Neural crest cell (in vitro differentiated cells): ENCODE data around the gene LRRC2. TPM values are rescaled to one million over a fixed set of nuclear protein-coding genes. Genes with fewer than 3 reads are reported as not detected.
"Not testable (repeated sequence)": the region's sequence is repeated elsewhere in the genome, so short reads cannot be mapped to it uniquely, and the experiment has no call there.

Source experiments
- DNase-seq: peaks from one replicate; pipeline ENCODE4 v3.0.0; 2021; ENCODE audit warnings: low read depth, mixed read lengths, low spot score
- H3K27ac Mint-ChIP-seq: one replicate; pipeline ENCODE4 v1.8.0; 2021; ENCODE audit warnings: mild to moderate bottlenecking, mixed read lengths; ENCODE audit not compliant: unreplicated experiment
- H3K27me3 Mint-ChIP-seq: 2 replicates; pipeline ENCODE4 v1.8.0; 2021; ENCODE audit warnings: low read depth, mild to moderate bottlenecking, mixed read lengths
- H3K36me3 Mint-ChIP-seq: 2 replicates; pipeline ENCODE4 v1.8.0; 2021; ENCODE audit warnings: low read depth, mild to moderate bottlenecking, mixed read lengths
- H3K4me1 Mint-ChIP-seq: 2 replicates; pipeline ENCODE4 v1.8.0; 2021; ENCODE audit warnings: mixed read lengths
- H3K4me3 Mint-ChIP-seq: one replicate; pipeline ENCODE4 v1.8.0; 2021; ENCODE audit warnings: mild to moderate bottlenecking, mixed read lengths
- H3K9me3 Mint-ChIP-seq: 2 replicates; pipeline ENCODE4 v1.8.0; 2021; ENCODE audit warnings: mixed read lengths
- CTCF ChIP-seq: fragments of 200-600 bp; sonication (generic); conservative IDR thresholded peaks from 2 replicates; pipeline ENCODE4 v1.5.0; 2021; ENCODE audit warnings: antibody characterized with exemption, mild to moderate bottlenecking
- total RNA-seq: library from RNA; stranded (reverse); gene quantifications from 2 replicates; pipeline ENCODE4 v1.2.1, GENCODE V29; 2021

The LRRC2 gene
- total RNA-seq, 1 donor from 2014 or later, result 0.12 TPM

- Mint-ChIP-seq H3K4me1 (no peaks in the 10 kb centered on the region), H3K9me3 (no peaks in the 10 kb centered on the region), H3K27ac (no peak overlapping the region), H3K36me3 (no peaks in the 10 kb centered on the region), H3K27me3 (no peaks in the 10 kb centered on the region), H3K4me3 (no peak overlapping the region)
- DNase-seq, result no peak
- TF ChIP-seq CTCF, result no peak
Observed at GRCh38 chr3:46599590-46599989, 33.5 kb upstream of the LRRC2 start.

GRCh38 chr3:46595819-46596314 lies 29.8 kb upstream of the LRRC2 start:
- no peak for DNase-seq
- Mint-ChIP-seq H3K4me1 (peaks cover 5% of the 10 kb centered on the region), H3K27me3 (peaks cover 2% of the 10 kb centered on the region), H3K36me3 (no peaks in the 10 kb centered on the region), H3K27ac (no peak overlapping the region), H3K4me3 (no peak overlapping the region), H3K9me3 (peaks cover 7% of the 10 kb centered on the region)
- no peak for TF ChIP-seq CTCF

DNA sequence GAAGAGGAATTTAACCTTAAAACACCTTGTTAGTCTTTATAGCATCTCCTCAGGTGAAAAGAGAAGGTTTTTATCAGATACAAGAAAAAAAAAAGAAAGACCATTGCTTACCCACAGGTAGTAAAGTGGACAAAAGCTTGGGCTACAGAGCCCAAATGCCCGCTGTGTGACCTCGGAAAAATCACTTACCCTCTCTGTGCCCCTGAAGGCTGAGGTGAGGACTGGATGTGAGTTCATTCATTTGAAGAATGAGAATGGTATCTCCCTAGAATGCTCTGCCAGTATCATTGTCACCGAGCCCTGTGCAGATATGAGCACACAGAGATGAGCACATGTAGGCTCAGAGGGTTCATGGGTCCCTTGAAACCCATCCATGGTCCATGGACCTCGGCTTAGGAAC lies 28.6 kb upstream of the LRRC2 start:
- no peak overlapping the region for H3K27ac Mint-ChIP-seq
- H3K27me3 Mint-ChIP-seq, result peaks cover 2% of the 10 kb centered on the region
- H3K9me3 Mint-ChIP-seq, result peaks cover 7% of the 10 kb centered on the region
- H3K4me3 Mint-ChIP-seq, result no peak overlapping the region
- no peak for TF ChIP-seq CTCF
- DNase-seq, result no peak
- H3K36me3 Mint-ChIP-seq, result no peaks in the 10 kb centered on the region
- H3K4me1 Mint-ChIP-seq, result peaks cover 5% of the 10 kb centered on the region

DNA sequence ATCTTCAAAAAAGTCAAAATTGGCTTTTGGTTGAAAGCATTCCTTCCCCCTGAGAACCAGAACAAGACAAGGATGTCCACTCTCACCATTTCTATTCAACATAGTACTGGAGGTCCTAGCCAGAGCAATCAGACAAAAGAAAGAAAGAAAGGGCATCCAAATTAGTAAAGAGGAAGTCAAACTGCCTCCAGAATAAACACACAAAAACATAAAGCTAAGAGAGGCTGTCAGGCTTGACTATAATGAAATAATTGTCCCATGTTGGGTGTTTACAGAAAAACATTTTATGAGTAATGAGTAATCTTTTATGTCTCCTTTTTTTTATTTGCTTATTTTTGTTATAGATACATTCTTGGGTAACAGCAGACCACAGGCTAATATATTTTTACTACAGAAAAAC lies 27.9 kb upstream of the LRRC2 start:
- H3K4me1 Mint-ChIP-seq, result peaks cover 5% of the 10 kb centered on the region
- H3K4me3 Mint-ChIP-seq, result no peak overlapping the region
- no peak for TF ChIP-seq CTCF
- H3K36me3 Mint-ChIP-seq, result no peaks in the 10 kb centered on the region
- H3K9me3 Mint-ChIP-seq, result peaks cover 7% of the 10 kb centered on the region
- no peak overlapping the region for H3K27ac Mint-ChIP-seq
- peaks cover 2% of the 10 kb centered on the region for H3K27me3 Mint-ChIP-seq
- DNase-seq, result no peak

GRCh38 chr3:46593274-46593862 lies 27.3 kb upstream of the LRRC2 start:
- Mint-ChIP-seq H3K9me3 (peaks cover 7% of the 10 kb centered on the region), H3K27ac (no peak overlapping the region), H3K36me3 (no peaks in the 10 kb centered on the region), H3K4me1 (peaks cover 5% of the 10 kb centered on the region), H3K27me3 (peaks cover 2% of the 10 kb centered on the region), H3K4me3 (no peak overlapping the region)
- DNase-seq, result no peak
- TF ChIP-seq CTCF, result no peak

DNA sequence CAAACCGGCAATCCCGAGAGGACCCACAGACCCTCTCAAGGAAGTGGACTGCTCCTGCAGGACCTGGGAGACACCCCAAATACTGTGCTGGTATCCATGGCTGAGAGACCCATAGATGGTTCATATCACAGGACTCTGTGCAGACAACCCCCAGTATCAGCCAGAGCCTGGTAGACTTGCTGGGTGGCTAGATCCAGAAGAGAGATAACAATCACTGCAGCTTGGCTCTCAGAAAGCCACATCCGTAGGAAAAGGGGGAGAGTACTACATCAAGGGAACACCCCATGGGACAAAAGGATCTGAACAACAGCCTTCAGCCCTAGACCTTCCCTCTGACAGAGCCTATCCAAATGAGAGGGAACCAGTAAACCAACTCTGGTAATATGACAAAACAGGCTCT lies 21.2 kb upstream of the LRRC2 start:
- H3K27me3 Mint-ChIP-seq, result peaks cover 25% of the 10 kb centered on the region
- H3K36me3 Mint-ChIP-seq, result not testable (repeated sequence)

More for the DNA sequence above, 21.2 kb upstream of the LRRC2 start:
- not testable (repeated sequence) for DNase-seq, H3K4me1 Mint-ChIP-seq, H3K4me3 Mint-ChIP-seq, H3K9me3 Mint-ChIP-seq, H3K27ac Mint-ChIP-seq
